HepG2 (cell line): Measurements from ENCODE around the gene GGTLC2. TPM values are rescaled to one million over a fixed set of nuclear protein-coding genes. Genes with fewer than 3 reads are reported as not detected.

ENCODE experiments used
- ATAC-seq: fragments of 200-7000 bp; cut with Tn5 transposase; 3 replicates; pipeline ENCODE4 v1.9.1; 2020; ENCODE audit warnings: mild to moderate bottlenecking, moderate library complexity
- BruUV-seq: library from RNA; stranded (reverse); fragments of 400-500 nt; replicated peaks from 2 replicates; lab custom pipeline; 2021; lab: Mats Ljungman, UMichigan
- CTCF ChIA-PET: fragments of 300-600 bp; formaldehyde crosslinking; extraction: SDS; loops from one replicate; lab custom pipeline; 2021; ENCODE audit warnings: low total read pairs, inconsistent platforms, low intra/inter-chr PET ratio; lab: Yijun Ruan, JAX
- POLR2A ChIA-PET: fragments of 350-600 bp; sonication (Branson Sonifier 250); formaldehyde crosslinking; loops from one replicate; lab custom pipeline; 2020; ENCODE audit warnings: antibody characterized with exemption, inconsistent platforms; lab: Yijun Ruan, JAX
- DNase-seq: peaks from one replicate; pipeline ENCODE4 v3.0.0-alpha.2; 2015; ENCODE audit warnings: low spot score
- FAIRE-seq: peaks from 3 replicates; lab custom pipeline; 2011; peaks lifted over from hg19 to GRCh38; lab: Jason Lieb, UNC
- H2AFZ ChIP-seq: one replicate; pipeline ENCODE4 v1.6.1; 2011; ENCODE audit warnings: low read length, inconsistent platforms
- H3K27ac ChIP-seq: fragments of 300-600 bp; 3 replicates; pipeline ENCODE4 v1.8.0; 2011; ENCODE audit warnings: mixed run types, mild to moderate bottlenecking, mixed read lengths, low read length, inconsistent platforms; ENCODE audit not compliant: insufficient read depth; ENCODE audit errors: extremely low read length
- H3K27me3 ChIP-seq, 2 experiments: fragments of 200-600 bp in 1 of 2; 2 replicates in 1 of 2; 3 replicates in 1 of 2; pipeline versions ENCODE4 v1.6.0 to v1.8.0; 2011; ENCODE audit warnings: low read length in 2 of 2, mild to moderate bottlenecking in 2 of 2, moderate library complexity in 2 of 2, inconsistent platforms in 1 of 2; ENCODE audit not compliant: insufficient read depth in 2 of 2, control insufficient read depth in 1 of 2
- H3K36me3 ChIP-seq, 2 experiments: fragments of 200-600 bp in 1 of 2; replicated peaks in 1 of 2; 2 replicates in 1 of 2; 3 replicates in 1 of 2; pipeline versions ENCODE4 v1.5.1 to v1.8.0; 2011; ENCODE audit warnings: low read length in 2 of 2, inconsistent platforms in 1 of 2; ENCODE audit not compliant: insufficient read depth in 2 of 2, control insufficient read depth in 1 of 2
- H3K4me1 ChIP-seq: 2 replicates; pipeline ENCODE4 v1.5.1; 2012; ENCODE audit warnings: low read length, inconsistent platforms; ENCODE audit not compliant: insufficient read depth
- H3K4me2 ChIP-seq: 2 replicates; pipeline ENCODE4 v1.6.0; 2011; ENCODE audit warnings: low read depth, low read length, inconsistent platforms
- H3K4me3 ChIP-seq, 3 experiments: fragments of 200-600 bp in 1 of 3; sonication (generic), shearing (Covaris generic) in 1 of 3; replicated peaks in 1 of 3; 2 replicates each; pipeline ENCODE4 v1.5.1; 2011 to 2016; ENCODE audit warnings: low read length in 3 of 3, inconsistent platforms in 2 of 3, low read depth in 2 of 3, mild to moderate bottlenecking in 2 of 3, control low read depth in 1 of 3, mixed read lengths in 1 of 3; ENCODE audit not compliant: insufficient read depth in 1 of 3
- H3K79me2 ChIP-seq: one replicate; pipeline ENCODE4 v1.6.1; 2011; ENCODE audit warnings: low read length, inconsistent platforms; ENCODE audit not compliant: insufficient read depth
- H3K9ac ChIP-seq: 2 replicates; pipeline ENCODE4 v1.6.0; 2011; ENCODE audit warnings: mild to moderate bottlenecking, low read depth, low read length, inconsistent platforms; ENCODE audit not compliant: insufficient read depth
- H3K9me3 ChIP-seq: 2 replicates; pipeline ENCODE4 v1.5.1; 2012; ENCODE audit warnings: mild to moderate bottlenecking, low read length
- H4K20me1 ChIP-seq: 2 replicates; pipeline ENCODE4 v1.6.0; 2011; ENCODE audit warnings: inconsistent platforms, mild to moderate bottlenecking, low read length, moderate library complexity; ENCODE audit not compliant: insufficient read depth
- ATF1 ChIP-seq: IDR thresholded peaks from 2 replicates; pipeline ENCODE4 v1.6.1; 2016; ENCODE audit warnings: mild to moderate bottlenecking, control low read depth
- MZF1 ChIP-seq: sonication (generic); formaldehyde crosslinking; IDR thresholded peaks from 2 replicates; pipeline ENCODE4 v1.8.1; 2023; ENCODE audit warnings: mild to moderate bottlenecking, missing genetic modification reagents, borderline replicate concordance
- SALL1 ChIP-seq: sonication (generic); formaldehyde crosslinking; IDR thresholded peaks from 2 replicates; pipeline ENCODE4 v1.8.0; 2022; ENCODE audit warnings: mild to moderate bottlenecking, missing genetic modification reagents
- SP2 ChIP-seq: sonication (generic); formaldehyde crosslinking; IDR thresholded peaks from 2 replicates; pipeline ENCODE4 v1.5.1; 2020; ENCODE audit warnings: mild to moderate bottlenecking, missing genetic modification reagents
- TOE1 ChIP-seq: sonication (generic); formaldehyde crosslinking; IDR thresholded peaks from 2 replicates; pipeline ENCODE4 v1.4.0; 2020; ENCODE audit warnings: mild to moderate bottlenecking, missing genetic modification reagents
- YEATS2 ChIP-seq: sonication (generic); formaldehyde crosslinking; IDR thresholded peaks from 2 replicates; pipeline ENCODE4 v1.4.0; 2020; ENCODE audit warnings: missing genetic modification reagents, borderline replicate concordance
- ZFP36L1 ChIP-seq: sonication (generic); formaldehyde crosslinking; IDR thresholded peaks from 2 replicates; pipeline ENCODE4 v1.8.0; 2022; ENCODE audit warnings: mild to moderate bottlenecking, missing genetic modification reagents, moderate library complexity
- ZKSCAN1 ChIP-seq: fragments of 150-350 bp; IDR thresholded peaks from 2 replicates; pipeline ENCODE4 v1.6.1; 2014; ENCODE audit warnings: low read length
- ZNF44 ChIP-seq: sonication (generic); formaldehyde crosslinking; IDR thresholded peaks from 2 replicates; pipeline ENCODE4 v1.5.1; 2020; ENCODE audit warnings: mild to moderate bottlenecking, missing genetic modification reagents
- ZNF530 ChIP-seq: sonication (generic); formaldehyde crosslinking; IDR thresholded peaks from 2 replicates; pipeline ENCODE4 v1.5.0; 2020; ENCODE audit warnings: low read depth, mild to moderate bottlenecking, missing genetic modification reagents
- ZNF598 ChIP-seq: sonication (generic); formaldehyde crosslinking; IDR thresholded peaks from 2 replicates; pipeline ENCODE4 v1.5.1; 2020; ENCODE audit warnings: mild to moderate bottlenecking, missing genetic modification reagents, borderline replicate concordance
- ZNF660 ChIP-seq: sonication (generic); formaldehyde crosslinking; IDR thresholded peaks from 2 replicates; pipeline ENCODE4 v1.5.1; 2020; ENCODE audit warnings: mild to moderate bottlenecking, low read depth, missing genetic modification reagents, borderline replicate concordance
- ZNF83 ChIP-seq: sonication (generic); formaldehyde crosslinking; IDR thresholded peaks from 2 replicates; pipeline ENCODE4 v1.4.0; 2020; ENCODE audit warnings: missing genetic modification reagents, mild to moderate bottlenecking, borderline replicate concordance
- ZNF883 ChIP-seq: sonication (generic); formaldehyde crosslinking; IDR thresholded peaks from 2 replicates; pipeline ENCODE4 v1.5.1; 2020; ENCODE audit warnings: mild to moderate bottlenecking, missing genetic modification reagents; ENCODE audit errors: not compliant biosample characterization
- WGBS: methylation state at CpG from one replicate; pipeline ENCODE4 v1.1.6; 2017; ENCODE audit warnings: low lambda C conversion rate; 5-methylcytosine and 5-hydroxymethylcytosine counted together
- in situ Hi-C: cut with HindIII; loops from 2 replicates; pipeline ENCODE4 v1.10.0; 2017; ENCODE audit warnings: low pct_unique_long_range_greater_than_20kb; ENCODE audit not compliant: extremely low pct_ligation_motif_present
- intact Hi-C: fragments of 100-400 bp; cut with micrococcal nuclease; formaldehyde crosslinking; loops from one replicate; pipeline ENCODE4 v1.10.0; 2022; ENCODE audit not compliant: unreplicated experiment
- polyA plus RNA-seq, 8 experiments: library from polyadenylated mRNA; depleted of rRNA in 3 of 8; stranded (reverse) in 7 of 8; unstranded in 1 of 8; fragments of >200 nt; fragmentation: Illumina TruSeq in 4 of 8; extraction: Trizol in 4 of 8; gene quantifications; 2 replicates each; pipeline versions ENCODE4 v1.2.1 to v1.2.3, GENCODE V29; 2011 to 2016; ENCODE audit warnings: low read depth in 4 of 8, missing spikeins in 1 of 8, mixed read lengths in 1 of 8; ENCODE audit not compliant: insufficient read depth in 1 of 8
- total RNA-seq, 5 experiments: library from RNA; depleted of rRNA; stranded (reverse); fragments of >200 nt; fragmentation: Illumina TruSeq; extraction: Trizol; gene quantifications; 2 replicates each; pipeline ENCODE4 v1.2.3, GENCODE V29; 2016; ENCODE audit warnings: low read depth in 1 of 5
- TF ChIP-seq, protein P1 (sequence below): IDR thresholded peaks from 2 replicates; pipeline ENCODE4 v1.6.1; 2016
- TF ChIP-seq, protein P2 (sequence below): sonication (generic); formaldehyde crosslinking; IDR thresholded peaks from 2 replicates; pipeline ENCODE4 v1.8.0; 2022; ENCODE audit warnings: mild to moderate bottlenecking, missing genetic modification reagents; ENCODE audit not compliant: insufficient replicate concordance
- TF ChIP-seq, protein P3 (sequence below): sonication (generic); formaldehyde crosslinking; IDR thresholded peaks from 2 replicates; pipeline ENCODE4 v1.4.0; 2020; ENCODE audit warnings: missing genetic modification reagents, mild to moderate bottlenecking, borderline replicate concordance

GGTLC2 gene
- total and polyA plus RNA-seq, 2 of the 13 experiments (the other 11 are each of a cell fraction or from before 2014, with no cell fraction given) = not detected

DNA sequence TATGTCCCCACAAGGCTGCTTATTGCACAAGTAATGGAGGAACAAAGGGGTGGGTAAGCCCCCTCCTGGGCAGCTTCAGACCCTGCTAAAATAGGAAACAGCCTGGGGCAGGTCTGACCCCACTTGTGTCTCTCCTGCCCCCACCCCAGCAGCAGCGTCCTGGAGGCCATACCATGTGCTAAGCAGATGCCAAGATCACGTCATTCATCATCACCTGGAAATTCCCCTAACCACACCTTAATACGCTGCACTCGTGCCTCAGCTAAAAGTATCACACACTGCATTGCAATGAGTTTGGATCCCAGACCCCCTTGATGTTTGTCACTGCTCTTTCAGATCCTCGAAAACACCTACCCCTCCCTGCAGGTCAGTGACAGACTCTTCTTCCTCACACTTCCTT, 27.8 kb upstream of the GGTLC2 start:
- H3K79me2 ChIP-seq = no peaks in the 10 kb centered on the region
- H3K9me3 ChIP-seq = no peaks in the 10 kb centered on the region
- no peak overlapping the region for H3K4me3 ChIP-seq
- ChIA-PET CTCF (no interaction called here), POLR2A (no interaction called here)
- DNase-seq (no peak), ATAC-seq (no peak), FAIRE-seq (no peak)
- H3K27ac ChIP-seq = no peak overlapping the region
- peaks cover 1 to 35% of the 10 kb centered on the region in 2 experiments; a peak in 2 of 5 replicates for H3K27me3 ChIP-seq
- WGBS = 8% methylated on average over 5 of the region's 5 CpGs
- H2AFZ ChIP-seq = no peak overlapping the region
- no TSS peak for BruUV-seq
- H3K4me2 ChIP-seq = no peak overlapping the region
- 0 out of 2 replicates have a peak, but pooled peaks cover 4% of the 10 kb centered on the region for H4K20me1 ChIP-seq
- in situ Hi-C loops = no loop called here
- TF ChIP-seq MZF1 (CRISPR knock-in tag) (no peak), ZKSCAN1 (no peak), SALL1 (CRISPR knock-in tag) (no peak), ZNF598 (no peak), ZNF530 (CRISPR knock-in tag) (no peak), ZNF44 (CRISPR knock-in tag) (no peak)
- TF ChIP-seq, protein P1, sequence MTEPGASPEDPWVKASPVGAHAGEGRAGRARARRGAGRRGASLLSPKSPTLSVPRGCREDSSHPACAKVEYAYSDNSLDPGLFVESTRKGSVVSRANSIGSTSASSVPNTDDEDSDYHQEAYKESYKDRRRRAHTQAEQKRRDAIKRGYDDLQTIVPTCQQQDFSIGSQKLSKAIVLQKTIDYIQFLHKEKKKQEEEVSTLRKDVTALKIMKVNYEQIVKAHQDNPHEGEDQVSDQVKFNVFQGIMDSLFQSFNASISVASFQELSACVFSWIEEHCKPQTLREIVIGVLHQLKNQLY (CRISPR knock-in tag) = no peak
- no peak overlapping the region for H3K9ac ChIP-seq
- intact Hi-C loops = no loop called here
- no peaks in the 10 kb centered on the region for H3K4me1 ChIP-seq
- H3K36me3 ChIP-seq = no peaks in the 10 kb centered on the region

DNA sequence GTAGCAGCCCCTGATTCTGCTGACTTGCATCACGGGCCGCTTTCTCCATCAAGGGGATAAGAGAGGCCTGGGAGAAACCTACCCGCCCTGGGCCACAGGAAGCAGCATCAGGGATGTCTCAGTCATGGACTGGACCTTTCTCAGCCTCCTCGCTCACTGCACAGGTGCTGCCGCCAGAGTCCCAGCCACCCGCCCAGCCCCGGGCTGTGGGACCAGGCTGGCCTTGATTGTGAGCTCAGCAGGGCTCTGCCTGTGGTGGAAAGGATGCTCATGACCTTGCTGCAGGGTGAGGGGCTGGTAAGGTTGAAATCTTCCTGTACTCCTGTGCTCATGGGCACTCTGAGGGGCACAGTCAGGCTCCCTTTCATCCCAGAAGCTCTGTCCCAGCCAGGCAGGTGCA, 26.0 kb upstream of the GGTLC2 start:
- Histone ChIP-seq H3K4me3 (no peak overlapping the region), H3K27ac (no peak overlapping the region), H3K79me2 (no peaks in the 10 kb centered on the region), H4K20me1 (0 out of 2 replicates have a peak, but pooled peaks cover 4% of the 10 kb centered on the region), H3K4me1 (no peaks in the 10 kb centered on the region), H3K9me3 (no peaks in the 10 kb centered on the region), H3K36me3 (no peaks in the 10 kb centered on the region), H3K27me3 (peaks cover 1 to 29% of the 10 kb centered on the region in 2 experiments; a peak in 2 of 5 replicates), H2AFZ (no peak overlapping the region), H3K4me2 (no peak overlapping the region), H3K9ac (no peak overlapping the region)
- in situ Hi-C loops = no loop called here
- ChIA-PET POLR2A (no interaction called here), CTCF (no interaction called here)
- ATAC-seq = no peak
- WGBS = 0% methylated on average over 3 of the region's 7 CpGs
- intact Hi-C loops = no loop called here
- DNase-seq = no peak
- no TSS peak for BruUV-seq
- no peak for FAIRE-seq
- TF ChIP-seq, protein P2, sequence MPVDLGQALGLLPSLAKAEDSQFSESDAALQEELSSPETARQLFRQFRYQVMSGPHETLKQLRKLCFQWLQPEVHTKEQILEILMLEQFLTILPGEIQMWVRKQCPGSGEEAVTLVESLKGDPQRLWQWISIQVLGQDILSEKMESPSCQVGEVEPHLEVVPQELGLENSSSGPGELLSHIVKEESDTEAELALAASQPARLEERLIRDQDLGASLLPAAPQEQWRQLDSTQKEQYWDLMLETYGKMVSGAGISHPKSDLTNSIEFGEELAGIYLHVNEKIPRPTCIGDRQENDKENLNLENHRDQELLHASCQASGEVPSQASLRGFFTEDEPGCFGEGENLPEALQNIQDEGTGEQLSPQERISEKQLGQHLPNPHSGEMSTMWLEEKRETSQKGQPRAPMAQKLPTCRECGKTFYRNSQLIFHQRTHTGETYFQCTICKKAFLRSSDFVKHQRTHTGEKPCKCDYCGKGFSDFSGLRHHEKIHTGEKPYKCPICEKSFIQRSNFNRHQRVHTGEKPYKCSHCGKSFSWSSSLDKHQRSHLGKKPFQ (CRISPR knock-in tag) = no peak
- TF ChIP-seq ZFP36L1 (CRISPR knock-in tag) (no peak), ZNF83 (CRISPR knock-in tag) (no peak), SP2 (CRISPR knock-in tag) (no peak), ATF1 (CRISPR knock-in tag) (no peak), ZNF660 (CRISPR knock-in tag) (no peak), YEATS2 (CRISPR knock-in tag) (no peak), TOE1 (CRISPR knock-in tag) (no peak), ZNF883 (no peak)
- TF ChIP-seq, protein P3, sequence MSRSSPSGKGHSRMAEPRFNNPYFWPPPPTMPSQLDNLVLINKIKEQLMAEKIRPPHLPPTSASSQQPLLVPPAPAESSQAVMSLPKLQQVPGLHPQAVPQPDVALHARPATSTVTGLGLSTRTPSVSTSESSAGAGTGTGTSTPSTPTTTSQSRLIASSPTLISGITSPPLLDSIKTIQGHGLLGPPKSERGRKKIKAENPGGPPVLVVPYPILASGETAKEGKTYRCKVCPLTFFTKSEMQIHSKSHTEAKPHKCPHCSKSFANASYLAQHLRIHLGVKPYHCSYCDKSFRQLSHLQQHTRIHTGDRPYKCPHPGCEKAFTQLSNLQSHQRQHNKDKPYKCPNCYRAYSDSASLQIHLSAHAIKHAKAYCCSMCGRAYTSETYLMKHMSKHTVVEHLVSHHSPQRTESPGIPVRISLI (CRISPR knock-in tag) = no peak
